HG03095 (cell line): ENCODE data around the gene USP28.

Experiments used
- ATAC-seq: cut with Tn5 transposase; IDR thresholded peaks from one replicate; pipeline ENCODE4 v1.9.1; 2021; ENCODE audit warnings: moderate library complexity; ENCODE audit not compliant: unreplicated experiment

Gene USP28

GRCh38 chr11:113876798-113877669 is 1.7 kb upstream of the USP28 start:
- ATAC-seq, result no peak

DNA sequence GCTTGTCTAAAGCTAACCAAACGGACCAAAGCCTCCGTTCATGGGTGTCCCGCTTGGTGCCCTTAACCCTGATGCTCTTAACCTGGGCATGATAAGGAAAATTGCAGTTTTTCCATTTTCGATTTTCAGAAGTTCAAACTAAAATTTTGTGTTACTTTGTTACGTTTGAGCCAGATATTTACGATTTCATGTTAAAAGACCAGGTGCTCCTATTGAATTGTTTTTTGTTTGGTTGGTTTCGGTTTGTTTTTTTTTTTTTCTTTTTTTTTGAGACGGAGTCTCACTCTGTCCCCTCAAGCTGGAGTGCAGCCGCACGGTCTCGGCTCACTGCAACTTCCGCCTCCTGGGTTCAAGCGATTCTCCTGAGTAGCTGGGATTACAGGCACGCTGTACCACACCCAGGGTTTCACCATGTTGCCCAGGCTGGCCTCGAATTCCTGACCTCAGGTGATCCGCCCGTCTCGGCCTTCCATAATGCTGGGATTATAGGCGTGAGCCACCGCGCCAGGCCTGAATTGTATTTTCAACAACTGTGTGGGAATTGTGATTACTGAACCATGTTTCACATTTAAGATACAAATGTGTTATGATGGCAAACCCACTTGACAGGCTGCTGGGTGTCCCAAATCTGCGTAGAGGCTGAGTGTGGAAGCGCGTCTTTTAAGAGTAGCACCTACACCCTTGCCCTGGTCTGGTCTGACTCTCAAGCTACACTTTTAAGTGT is 864 bp upstream of the USP28 start:
- no peak for ATAC-seq

DNA sequence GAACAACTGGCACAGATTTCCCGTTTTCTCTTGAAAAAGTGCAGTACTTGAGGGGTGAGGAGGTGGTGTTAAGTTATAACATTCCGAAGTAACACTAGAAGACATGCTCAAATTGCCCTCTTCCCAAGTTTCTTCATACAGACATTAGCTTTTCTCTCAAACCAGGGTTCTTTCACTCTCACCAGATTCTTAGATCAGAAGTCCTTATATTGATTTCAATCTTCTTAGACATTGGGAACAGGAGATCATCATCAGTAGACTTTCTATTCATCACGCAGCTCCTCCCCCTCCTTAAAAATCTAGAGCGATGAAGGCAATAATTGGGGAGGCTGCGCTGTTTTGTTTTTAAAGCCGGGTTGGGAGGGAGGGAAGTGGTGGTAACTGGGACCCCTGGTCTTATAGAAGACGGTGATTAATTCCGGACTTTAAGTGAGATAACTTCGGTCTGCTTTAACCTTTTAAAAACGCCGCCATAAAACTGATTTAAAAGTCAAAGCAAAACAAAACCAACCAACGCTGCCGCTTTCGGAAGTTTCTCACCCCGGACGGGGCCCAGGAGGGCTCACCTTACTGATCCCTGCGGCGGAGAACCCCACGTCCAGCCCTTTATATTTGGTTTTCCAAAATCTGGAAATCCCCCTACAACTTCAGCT is 665 bp downstream of the USP28 start:
- ATAC-seq, result peak; percentile 29

- no peak for ATAC-seq
Observed at GRCh38 chr11:113874096-113874495, 1.3 kb downstream of the USP28 start.

DNA sequence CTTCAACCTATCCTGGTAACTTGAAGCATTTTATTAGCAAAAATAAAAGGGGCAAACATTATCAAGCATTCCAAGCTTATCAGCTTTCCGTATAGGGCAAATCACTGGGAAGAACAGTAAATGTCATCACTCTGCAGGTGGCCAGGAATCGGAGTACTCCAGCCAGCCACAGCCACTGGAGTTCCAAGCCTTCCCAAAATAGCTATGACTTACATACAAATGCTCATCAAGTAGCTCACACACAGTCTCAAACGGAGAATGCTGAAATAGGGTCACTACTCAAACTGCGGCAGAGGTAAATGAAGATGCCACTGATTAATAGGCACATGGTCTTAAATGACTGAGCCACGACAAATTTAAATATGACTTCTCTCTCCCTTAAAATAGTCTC is 2.1 kb downstream of the USP28 start:
- no peak for ATAC-seq

DNA sequence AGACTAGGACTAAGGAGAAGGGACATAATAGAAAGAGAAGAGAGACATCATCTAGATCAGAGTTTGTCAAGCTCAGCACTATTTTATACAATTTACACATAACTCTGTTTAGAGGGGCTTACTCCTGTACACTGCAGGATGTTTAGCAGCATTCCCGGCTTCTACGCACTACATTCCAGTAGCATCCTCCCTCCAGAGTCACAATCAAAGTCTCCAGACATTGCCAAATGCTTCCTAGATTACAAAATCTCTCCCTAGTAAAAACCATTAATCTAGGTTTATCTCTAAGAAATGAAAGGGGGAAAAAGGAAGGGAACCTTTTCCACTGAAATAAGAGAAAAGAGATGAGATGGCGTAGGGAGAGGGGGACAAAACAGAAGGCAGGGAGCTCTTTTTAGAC is 4.0 kb downstream of the USP28 start:
- ATAC-seq, result no peak

DNA sequence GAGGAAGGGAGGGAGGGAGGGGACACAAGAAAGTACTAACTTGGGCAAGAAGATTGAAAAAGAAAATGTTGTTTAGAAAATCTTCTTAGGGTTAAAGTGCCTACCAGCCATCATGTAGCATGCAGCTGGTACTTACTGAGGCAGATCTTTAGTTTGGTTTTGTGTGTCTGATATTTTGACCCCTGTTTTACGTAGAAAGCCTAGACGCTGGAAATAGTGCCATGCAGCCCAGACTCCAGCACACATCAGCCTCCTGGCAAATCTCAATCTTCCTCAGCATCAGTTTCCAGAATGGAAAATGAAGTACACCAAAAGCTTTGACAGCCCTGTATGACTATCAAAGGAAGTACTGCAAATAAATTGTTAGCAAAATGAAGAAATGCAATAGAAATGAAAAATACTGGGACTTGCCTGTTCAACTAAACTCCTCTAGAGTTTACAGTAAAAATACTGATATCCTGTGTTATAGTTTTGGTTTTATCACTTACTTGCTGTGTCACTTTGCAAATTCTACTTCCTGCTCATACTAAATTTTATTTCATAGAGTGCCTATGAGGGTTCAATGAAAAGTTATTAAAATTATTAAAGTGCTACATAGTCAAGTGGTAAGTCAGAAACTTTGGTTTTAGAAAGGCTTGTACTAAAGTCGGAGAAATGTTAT is 7.4 kb downstream of the USP28 start:
- ATAC-seq, result no peak

- ATAC-seq, result no peak
Observed at GRCh38 chr11:113865873-113866272, 9.5 kb downstream of the USP28 start.

- ATAC-seq, result no peak
Observed at GRCh38 chr11:113864410-113864809, 11.0 kb downstream of the USP28 start.

DNA sequence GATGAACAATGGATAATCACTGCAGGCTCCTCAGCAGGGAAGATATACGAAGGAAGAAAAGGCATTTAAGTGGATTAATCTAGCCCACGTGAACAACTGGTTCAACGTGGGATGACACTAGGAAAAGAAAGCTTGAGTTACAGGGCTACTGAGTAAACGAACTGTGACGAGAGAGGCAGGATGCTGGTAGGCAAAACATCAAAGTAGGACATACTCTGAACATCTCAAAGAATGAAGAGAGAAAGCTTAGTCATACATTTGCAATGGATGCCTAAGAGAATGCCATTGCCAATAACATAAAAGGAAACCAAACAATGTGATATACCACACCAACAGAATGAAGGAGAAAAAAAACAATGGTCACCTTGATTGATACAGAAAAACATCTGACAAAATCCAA is 12.9 kb downstream of the USP28 start:
- no peak for ATAC-seq

- no peak for ATAC-seq
Observed at GRCh38 chr11:113859665-113860064, 15.7 kb downstream of the USP28 start.

- ATAC-seq, result no peak
Observed at GRCh38 chr11:113856966-113857759, 18.2 kb downstream of the USP28 start.

DNA sequence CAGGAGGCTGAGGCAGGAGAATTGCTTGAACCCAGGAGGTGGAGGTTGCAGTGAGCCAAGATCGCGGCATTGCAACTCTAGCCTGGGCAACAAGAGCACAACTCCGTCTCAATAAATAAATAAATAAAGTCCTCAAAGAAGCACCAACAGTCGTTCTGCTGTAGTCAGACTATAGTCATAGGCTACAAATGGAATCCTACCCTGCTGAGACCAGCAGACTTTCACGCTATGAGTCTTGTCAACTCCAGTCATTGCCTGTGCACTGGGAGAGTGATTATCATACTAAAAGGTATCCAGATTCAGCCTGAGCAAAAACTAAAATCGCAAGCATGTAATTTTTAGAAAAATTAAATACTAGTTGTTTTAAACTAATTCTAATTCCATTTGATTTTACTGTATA is 19.6 kb downstream of the USP28 start:
- ATAC-seq, result no peak

GRCh38 chr11:113850188-113850587 is 25.2 kb downstream of the USP28 start:
- no peak for ATAC-seq

- no peak for ATAC-seq
Observed at GRCh38 chr11:113849713-113850112, 25.7 kb downstream of the USP28 start.

- ATAC-seq, result no peak
Observed at GRCh38 chr11:113847580-113847979, 27.8 kb downstream of the USP28 start.

GRCh38 chr11:113847111-113847510 is 28.3 kb downstream of the USP28 start:
- ATAC-seq, result no peak

DNA sequence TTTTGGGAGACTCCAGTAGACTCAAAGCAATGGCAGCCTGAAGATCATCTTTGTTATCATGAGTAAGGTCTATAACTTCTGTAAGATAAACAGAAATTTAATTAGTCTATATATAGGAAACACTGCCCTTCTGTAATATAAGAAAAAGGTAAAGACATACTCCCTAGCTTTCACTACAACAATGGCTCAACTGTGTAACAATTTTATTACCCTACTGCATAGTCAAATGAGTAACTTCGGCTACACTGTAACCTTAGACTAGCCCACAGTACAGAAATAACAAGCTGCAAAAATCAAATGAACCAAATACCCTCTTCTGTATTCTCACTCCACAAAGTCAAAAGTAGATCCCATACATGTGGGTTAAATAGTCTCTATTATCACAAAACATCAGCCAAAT is 33.7 kb downstream of the USP28 start:
- ATAC-seq, result no peak

DNA sequence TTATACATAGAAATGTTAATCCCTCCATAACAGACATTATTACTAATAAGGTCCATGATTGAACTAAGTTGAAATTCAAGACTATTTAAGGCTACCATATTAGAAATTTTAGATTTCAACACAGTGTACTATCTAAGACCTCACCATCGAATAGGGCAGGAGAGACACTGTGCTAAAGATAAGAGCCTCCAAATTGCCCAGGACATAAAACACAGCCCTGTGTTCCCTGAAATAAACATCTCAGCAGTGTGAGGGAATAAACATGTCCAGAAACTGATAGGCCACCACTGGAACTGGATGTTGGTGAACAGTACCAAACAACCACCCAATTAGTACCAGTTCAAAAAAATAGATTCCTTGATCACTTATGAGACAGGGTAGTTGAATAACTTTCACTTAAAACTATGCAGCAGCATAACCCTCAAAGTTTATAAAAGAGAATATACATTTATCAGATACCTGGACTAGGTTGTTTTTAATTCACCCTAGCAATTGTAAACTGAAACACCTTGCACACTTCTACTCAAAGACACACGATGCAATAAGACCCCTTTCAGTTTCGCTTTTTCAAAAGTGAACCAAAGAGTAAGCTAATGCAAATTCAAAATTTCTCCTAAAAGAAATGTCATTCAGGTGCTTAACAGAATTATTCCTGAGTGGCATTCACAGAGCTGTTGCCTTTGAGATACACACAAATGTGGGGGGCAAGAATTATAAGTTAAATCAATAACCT is 34.3 kb downstream of the USP28 start:
- ATAC-seq, result peak; percentile 46

DNA sequence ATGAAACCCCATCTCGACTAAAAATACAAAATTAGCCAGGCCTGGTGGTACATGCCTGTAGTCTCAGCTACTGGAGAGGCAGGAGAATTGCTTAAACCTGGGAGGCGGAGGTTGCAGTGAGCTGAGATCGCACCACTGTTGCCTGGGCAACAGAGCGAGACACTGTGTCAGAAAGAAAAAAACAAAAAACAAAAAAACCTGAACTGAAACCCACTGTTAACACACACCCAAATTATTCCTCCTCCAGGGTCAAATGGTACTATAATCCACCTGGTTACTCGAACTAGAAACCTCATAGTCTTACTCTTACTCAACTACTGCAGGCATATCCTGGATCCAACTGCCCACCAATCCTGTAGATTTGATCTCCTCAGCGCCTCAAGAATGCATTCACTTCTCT is 35.5 kb downstream of the USP28 start:
- peak; percentile 91 for ATAC-seq
